Cardiac fibroblast (primary cell): ENCODE data around the gene PGM1.
A peak's percentile ranks its signal among the peaks of the same experiment; 100 is the strongest.

ENCODE experiments used
- DNase-seq, 2 donors: peaks; one replicate each; pipeline versions ENCODE4 v3.0.0 to v3.0.0-alpha.2; 2010; ENCODE audit warnings: low read depth in 2 of 2
- H3K4me3 ChIP-seq, 2 donors: replicated peaks in 1 of 2; 1 replicate in 1 of 2; 2 replicates in 1 of 2; pipeline ENCODE4 v1.5.1; 2011; ENCODE audit warnings: low read depth in 2 of 2, low read length in 2 of 2, mild to moderate bottlenecking in 2 of 2, moderate library complexity in 1 of 2
- TF ChIP-seq, protein P1 (sequence below): IDR thresholded peaks from one replicate; pipeline ENCODE4 v1.5.1; 2011; ENCODE audit warnings: low read depth, mild to moderate bottlenecking, low read length, inconsistent platforms

The PGM1 gene

DNA sequence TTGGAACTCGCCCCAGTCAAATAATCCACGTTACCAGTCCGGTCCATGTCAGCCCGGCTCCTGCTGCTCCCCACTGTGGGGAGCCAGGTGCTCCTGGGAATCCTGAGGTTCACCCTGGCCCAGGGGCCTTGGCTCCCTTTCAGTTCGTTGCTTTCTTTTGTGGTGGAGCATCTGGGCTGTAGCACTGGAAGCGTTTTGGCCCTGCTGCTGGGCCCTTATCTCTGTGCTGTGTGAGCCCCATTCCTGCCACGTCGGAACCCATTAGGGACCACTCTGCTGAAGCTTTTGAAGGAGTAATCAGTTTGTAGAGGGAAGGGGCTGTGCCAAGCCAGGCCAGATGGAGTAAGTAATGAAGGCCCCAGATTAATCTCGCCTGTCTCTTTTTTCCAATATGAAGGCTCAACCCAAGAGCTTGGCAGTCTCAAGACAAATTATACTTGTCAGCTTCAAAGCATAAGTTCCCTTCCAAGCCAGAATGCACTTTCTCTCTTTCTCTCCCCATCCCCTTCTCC, 82.3 kb downstream of the PGM1 start:
- TF ChIP-seq, protein P1, sequence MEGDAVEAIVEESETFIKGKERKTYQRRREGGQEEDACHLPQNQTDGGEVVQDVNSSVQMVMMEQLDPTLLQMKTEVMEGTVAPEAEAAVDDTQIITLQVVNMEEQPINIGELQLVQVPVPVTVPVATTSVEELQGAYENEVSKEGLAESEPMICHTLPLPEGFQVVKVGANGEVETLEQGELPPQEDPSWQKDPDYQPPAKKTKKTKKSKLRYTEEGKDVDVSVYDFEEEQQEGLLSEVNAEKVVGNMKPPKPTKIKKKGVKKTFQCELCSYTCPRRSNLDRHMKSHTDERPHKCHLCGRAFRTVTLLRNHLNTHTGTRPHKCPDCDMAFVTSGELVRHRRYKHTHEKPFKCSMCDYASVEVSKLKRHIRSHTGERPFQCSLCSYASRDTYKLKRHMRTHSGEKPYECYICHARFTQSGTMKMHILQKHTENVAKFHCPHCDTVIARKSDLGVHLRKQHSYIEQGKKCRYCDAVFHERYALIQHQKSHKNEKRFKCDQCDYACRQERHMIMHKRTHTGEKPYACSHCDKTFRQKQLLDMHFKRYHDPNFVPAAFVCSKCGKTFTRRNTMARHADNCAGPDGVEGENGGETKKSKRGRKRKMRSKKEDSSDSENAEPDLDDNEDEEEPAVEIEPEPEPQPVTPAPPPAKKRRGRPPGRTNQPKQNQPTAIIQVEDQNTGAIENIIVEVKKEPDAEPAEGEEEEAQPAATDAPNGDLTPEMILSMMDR = no peak
- peak in 1 of 2 donors; percentile 59 for DNase-seq
- H3K4me3 ChIP-seq = no peak overlapping the region

DNA sequence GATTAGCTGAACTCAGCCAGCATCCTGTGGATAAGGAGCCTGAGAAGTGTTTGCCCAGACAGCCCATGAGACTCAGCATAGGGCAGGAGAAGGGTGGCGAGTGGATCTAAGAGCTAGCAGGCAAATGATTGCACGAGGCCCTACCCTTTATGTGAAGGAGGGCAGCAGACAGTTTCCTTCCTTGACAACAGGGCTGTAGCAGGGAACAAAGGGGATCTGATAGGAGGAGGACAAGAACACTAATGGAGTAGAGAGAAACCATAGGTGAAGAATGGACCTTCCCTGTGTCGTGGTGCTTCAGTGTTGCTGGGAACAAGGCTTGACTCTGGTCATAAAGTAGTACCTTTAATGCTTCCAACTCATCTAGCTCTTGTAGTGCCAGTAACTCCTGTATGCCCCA, 84.3 kb downstream of the PGM1 start:
- no peak for DNase-seq
- TF ChIP-seq, protein P1 = no peak
- H3K4me3 ChIP-seq = no peak overlapping the region

DNA sequence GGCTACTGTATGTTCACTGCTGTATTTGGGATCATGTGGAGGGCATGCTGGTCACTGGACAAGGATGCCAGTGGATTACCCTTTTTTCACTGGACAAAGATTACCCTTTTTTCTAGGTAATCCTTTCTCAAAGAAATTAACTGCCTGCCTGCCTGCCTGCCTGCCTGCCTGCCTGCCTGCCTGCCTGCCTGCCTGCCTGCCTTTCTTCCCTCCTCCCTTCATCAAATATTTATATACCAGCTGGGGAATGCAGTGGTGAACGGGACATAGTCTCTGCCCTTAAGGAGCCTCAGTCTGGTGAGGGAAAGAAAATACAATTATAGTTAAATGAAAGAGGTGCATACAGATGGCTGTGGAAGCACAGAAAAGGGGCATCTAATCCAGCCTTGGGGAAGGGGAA, 85.0 kb downstream of the PGM1 start:
- no peak overlapping the region for H3K4me3 ChIP-seq
- no peak for DNase-seq
- TF ChIP-seq, protein P1 = no peak

DNA sequence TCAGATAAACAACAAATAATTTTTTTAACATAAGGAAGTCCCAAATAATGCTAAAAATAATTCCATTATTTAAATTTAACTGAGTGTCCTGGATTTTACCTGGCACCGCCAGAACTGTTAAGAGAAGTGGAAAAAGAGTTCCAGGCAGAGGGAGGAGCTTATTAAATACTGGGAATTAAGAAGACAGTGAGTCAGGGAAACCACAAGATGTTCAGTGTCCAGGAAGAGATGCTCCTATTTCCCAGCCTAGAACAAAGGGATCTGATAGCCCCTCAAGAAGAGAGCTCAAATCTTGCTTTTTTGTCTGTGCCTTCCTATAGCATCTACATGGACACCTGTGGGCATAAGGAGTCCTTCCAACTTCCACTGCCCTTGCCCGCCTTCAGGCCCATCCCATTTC, 85.9 kb downstream of the PGM1 start:
- no peak for DNase-seq
- H3K4me3 ChIP-seq = no peak overlapping the region
- TF ChIP-seq, protein P1 = no peak

DNA sequence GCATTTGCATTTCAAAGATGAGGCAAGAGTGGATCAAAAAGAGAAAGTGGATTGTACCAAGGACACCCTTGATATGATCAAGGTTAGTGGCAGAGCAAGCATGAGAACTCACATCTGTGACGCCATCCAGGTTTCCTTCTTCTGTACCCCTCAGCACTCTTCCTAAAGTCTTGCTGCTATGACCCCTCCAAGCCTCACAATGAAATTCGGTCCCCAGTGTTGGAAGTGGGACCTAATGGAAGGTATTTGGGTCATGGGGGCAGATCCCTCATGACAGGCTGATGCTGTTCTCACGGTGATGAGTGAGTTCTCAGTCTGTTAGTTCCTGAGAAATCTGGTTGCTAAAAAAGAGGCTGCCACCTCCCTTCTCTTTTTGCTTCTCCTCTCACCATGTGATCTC, 86.4 kb downstream of the PGM1 start:
- no peak for DNase-seq
- TF ChIP-seq, protein P1 = no peak
- H3K4me3 ChIP-seq = no peak overlapping the region

DNA sequence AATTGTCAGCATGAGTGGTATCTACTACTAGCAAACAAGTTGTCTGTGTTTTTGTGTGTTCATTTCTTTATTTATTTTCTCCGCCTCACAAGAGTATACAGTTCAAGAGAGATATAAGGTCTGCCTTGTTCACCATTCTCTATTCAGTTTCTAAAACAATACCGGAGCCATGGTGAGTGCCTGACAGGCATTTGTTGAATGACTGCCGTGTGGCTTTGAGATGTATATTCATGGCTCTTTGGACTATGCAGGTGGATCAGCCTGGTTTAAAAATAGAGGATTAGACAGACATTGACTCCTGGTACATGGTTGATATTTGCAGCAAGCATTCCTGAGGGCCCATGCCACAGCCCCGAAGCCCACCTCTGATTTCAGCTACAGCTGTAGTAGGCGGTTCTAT, 89.7 kb downstream of the PGM1 start:
- no peak overlapping the region for H3K4me3 ChIP-seq
- TF ChIP-seq, protein P1 = no peak
- DNase-seq = no peak

DNA sequence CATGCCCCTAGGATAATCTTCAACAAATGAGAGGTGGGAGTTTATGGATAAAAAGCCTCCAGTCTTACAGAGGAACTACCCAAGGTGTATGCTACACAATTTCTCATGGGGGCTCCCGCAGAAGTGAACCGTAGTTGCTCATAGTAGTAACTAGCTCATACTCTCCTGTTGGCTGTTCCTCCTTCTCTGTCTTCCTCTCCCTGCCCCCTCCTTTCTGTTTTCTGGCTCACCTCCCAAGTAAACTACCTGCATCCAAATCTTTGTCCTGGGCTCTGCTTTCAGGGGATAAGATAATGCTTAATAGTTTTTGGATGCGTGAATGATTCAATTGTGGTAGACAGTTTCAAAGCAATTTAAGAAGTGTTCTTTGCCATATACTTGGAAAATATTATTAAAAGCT, 90.5 kb downstream of the PGM1 start:
- no peak overlapping the region for H3K4me3 ChIP-seq
- no peak for DNase-seq
- TF ChIP-seq, protein P1 = no peak
